Loucy (cell line): ENCODE data around the gene ADGRE1.

Experiments
- CTCF ChIP-seq: fragments of 200-600 bp; sonication (generic); conservative IDR thresholded peaks from 2 replicates; pipeline ENCODE4 v1.5.1; 2014; ENCODE audit warnings: mild to moderate bottlenecking, antibody characterized with exemption, low read length
- EZH2phosphoT487 ChIP-seq: fragments of 200-600 bp; IDR thresholded peaks from 2 replicates; pipeline ENCODE4 v1.6.1; 2018; ENCODE audit warnings: antibody characterized with exemption, mild to moderate bottlenecking, moderate library complexity, borderline replicate concordance

GRCh38 chr19:6847828-6848200, 39.6 kb upstream of the ADGRE1 start:
- no peak for TF ChIP-seq CTCF
- TF ChIP-seq EZH2phosphoT487, result no peak
